ENCODE measurements around the gene TRIO.

Gene TRIO

GRCh38 chr5:14226554-14226953 is 83.4 kb downstream of the TRIO start:
- DNase-seq (ENCODE audit: low spot score), result no peak

DNA sequence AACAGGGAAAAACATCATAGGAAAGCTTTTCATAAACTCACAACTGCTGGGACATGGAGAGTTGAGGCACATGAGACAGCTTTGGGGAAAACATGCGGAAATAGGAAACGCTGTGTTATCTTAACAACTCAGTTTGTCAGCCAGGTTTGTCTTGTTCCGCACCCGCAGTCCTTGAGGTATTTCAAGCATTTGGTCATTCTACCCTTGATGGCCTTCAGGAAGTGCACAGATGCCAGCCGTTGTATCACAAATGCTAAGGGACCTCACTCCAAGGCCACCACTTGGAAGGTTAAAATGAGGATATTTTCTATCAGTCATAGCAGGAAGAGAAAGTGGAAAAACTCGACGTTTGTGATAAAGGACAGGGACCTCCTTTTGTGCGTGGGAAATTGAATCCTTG is 83.8 kb downstream of the TRIO start:
- DNase-seq (ENCODE audit: low spot score), result no peak

DNA sequence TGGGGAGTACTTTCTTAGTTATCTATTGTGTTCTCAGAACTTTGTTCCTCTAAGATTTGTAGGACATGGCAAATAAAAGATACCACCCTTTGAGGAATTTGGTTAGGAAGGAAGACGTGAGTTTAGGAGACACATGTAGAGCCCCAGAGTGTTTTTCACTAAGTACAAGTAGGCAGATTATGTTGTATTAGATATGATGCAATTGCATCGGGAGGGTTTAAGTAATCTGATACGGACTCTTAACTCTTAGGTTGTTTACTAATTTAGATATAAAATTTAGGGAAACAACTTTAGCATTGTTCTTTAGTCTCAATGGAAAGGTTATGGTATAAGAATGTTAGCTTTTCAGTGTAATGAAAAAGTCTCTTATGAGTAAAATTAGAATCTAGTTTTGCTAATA is 84.4 kb downstream of the TRIO start:
- DNase-seq (ENCODE audit: low spot score), result no peak

- no peak for DNase-seq (ENCODE audit: low spot score)
Observed at GRCh38 chr5:14228219-14228618, 85.1 kb downstream of the TRIO start.

- DNase-seq (ENCODE audit: low spot score), result no peak
Observed at GRCh38 chr5:14229181-14229580, 86.0 kb downstream of the TRIO start.

DNA sequence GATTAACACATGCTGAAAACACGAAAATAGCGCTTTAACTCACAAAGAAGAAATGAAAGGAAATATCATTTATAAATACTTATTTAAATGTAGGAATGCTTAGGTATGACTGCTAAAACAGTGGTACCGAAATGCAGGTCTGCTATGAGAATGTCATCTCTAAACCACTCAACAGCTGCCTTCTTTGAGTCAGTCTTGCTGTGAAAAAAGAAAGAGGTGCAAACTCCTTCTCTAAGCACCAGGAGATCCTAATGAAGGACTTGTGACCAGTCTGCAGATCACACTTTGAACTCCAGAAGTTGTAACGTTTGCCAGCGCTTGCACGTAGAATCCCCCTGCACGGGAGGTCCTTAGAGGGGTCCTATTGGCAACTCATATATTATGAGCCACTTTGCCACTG is 86.6 kb downstream of the TRIO start:
- no peak for DNase-seq (ENCODE audit: low spot score)

- DNase-seq (ENCODE audit: low spot score), result no peak
Observed at GRCh38 chr5:14231156-14231555, 88.0 kb downstream of the TRIO start.

DNA sequence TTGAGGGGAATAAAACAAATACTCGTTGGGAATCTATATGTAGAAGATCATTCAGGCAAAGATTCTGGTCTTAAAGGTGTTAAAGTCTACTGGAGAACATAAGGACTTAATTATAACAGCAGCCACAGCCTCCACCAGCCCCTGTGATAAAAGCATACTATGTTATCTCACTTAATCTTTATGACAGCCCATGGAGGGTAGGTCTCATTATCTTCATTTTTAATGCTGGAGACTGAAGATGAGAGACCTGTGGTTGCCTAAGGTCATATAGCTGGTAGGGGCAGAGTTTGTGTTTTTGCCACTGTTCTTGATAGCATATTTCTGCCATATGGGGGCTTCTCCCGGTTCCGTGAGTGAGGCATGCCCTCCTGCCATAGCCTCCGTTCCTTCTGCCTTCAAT is 88.7 kb downstream of the TRIO start:
- no peak for DNase-seq (ENCODE audit: low spot score)

DNA sequence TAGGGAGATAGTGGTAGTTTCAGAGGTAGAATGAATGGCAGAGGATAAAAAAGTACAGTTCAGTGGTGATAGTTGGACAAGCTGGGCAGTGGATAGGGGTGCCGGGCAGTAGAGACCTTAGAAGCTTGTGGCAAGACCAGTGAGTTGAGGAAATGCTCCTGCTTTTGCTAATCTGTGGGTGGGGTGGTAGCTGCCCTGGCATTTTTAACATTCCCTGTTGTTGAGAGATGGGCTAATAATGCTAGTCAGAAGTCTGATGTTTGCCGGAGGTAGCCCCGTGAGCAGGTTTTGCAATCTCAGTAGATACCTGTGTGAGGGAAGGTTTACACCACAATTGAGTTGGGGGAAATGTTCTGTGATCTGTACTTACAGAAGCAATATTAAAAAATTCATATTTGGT is 91.1 kb downstream of the TRIO start:
- peak; percentile 11 for DNase-seq (ENCODE audit: low spot score)

DNA sequence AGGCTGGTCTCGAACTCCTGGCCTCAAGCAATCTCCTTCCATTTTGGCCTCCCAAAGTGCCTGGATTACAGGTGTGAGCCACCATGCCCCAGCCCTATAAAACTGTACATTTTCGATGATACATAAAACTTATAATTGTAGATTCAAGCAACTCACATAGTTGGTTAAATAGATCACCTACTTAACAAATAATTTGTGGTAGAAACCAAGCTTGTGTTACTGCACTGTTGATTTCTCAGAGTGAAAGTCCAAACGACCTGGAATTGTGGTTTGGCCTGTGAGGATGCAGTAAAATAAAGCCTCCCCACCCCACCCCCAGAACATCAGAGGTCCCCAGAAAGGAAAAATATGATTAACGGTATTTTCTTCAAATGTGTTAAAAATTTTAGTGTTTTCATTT is 92.7 kb downstream of the TRIO start:
- DNase-seq (ENCODE audit: low spot score), result no peak

DNA sequence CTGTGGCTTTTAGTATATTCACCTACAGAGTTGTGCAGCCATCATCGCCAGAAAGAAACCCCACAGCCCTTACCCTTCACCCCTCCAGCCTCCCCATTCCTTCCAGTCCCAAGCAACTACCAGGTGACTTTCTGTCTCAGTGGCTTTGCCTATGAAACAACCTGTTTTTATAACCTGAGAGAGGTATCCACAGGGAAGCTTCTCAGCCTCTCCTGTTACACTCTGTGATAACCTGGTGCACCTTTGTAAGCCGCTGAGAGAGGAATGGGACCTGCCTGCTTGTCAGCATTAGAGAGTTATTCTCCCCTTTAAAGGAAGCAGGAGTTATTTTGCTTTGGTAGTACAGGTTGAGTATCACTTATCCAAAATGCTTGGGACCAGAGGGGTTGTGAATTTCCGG is 93.6 kb downstream of the TRIO start:
- no peak for DNase-seq (ENCODE audit: low spot score)

GRCh38 chr5:14237317-14238086 is 94.4 kb downstream of the TRIO start:
- no peak for DNase-seq (ENCODE audit: low spot score)

- no peak for DNase-seq (ENCODE audit: low spot score)
Observed at GRCh38 chr5:14238272-14238671, 95.1 kb downstream of the TRIO start.

DNA sequence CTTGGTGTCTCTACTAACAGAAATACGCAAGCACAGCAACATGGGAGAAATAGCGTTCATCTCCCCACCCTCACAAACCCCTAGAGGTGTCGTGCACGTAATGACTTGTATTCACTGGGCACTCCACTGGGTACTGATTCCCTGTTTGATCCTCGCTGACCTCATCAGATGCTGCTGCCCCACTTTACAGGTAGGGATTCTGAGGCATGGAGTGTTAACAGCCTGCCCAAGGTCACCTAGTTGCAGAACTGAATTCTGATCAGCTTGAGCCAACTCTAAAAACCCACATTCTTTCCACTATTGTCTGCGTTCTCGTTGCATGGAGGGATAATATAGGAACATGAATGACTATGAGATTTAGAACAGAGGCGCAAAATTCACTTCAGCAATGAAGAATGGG is 96.3 kb downstream of the TRIO start:
- DNase-seq (ENCODE audit: low spot score), result no peak

DNA sequence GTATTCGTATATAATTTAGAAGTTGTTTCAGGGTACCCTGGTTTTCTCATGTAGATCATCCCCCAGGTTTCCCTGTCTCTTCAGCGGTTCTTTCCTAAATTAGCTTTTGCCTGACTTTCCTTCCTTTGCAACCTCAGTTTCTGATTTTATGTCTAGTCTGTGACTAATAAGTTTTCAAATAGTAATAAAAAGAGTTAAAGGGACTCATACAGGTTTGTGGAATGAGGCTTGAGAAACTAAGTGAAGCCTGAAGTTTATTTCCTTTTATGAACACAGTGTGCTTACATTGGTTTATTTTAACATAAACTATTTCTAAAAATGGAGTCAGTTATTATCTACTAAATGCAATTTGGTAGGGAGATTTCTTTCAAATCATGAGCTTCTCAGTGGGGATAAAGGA is 96.8 kb downstream of the TRIO start:
- DNase-seq (ENCODE audit: low spot score), result no peak

DNA sequence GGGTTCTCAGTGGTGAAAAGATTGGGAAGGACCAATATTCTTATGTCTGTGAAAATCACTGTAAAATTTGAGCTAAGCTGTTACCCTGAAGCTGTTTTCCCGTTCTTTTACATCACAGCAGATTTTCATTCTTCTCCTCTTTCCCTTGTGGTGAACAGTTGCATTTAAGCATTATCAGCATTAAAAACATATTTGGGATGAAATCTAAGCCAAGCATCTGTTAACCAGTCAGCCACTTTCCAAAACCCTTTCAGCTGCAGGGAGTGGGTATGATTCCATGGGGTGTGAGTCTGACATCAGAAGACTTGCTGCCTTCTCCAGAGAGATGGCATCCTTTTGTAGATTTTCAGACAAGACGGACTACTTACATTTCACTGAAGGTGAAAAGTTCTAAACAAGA is 97.2 kb downstream of the TRIO start:
- DNase-seq (ENCODE audit: low spot score), result no peak

- no peak for DNase-seq (ENCODE audit: low spot score)
Observed at GRCh38 chr5:14241141-14241540, 98.0 kb downstream of the TRIO start.

- no peak for DNase-seq (ENCODE audit: low spot score)
Observed at GRCh38 chr5:14242447-14242846, 99.3 kb downstream of the TRIO start.

- DNase-seq (ENCODE audit: low spot score), result no peak
Observed at GRCh38 chr5:14242871-14243383, 99.8 kb downstream of the TRIO start.

DNA sequence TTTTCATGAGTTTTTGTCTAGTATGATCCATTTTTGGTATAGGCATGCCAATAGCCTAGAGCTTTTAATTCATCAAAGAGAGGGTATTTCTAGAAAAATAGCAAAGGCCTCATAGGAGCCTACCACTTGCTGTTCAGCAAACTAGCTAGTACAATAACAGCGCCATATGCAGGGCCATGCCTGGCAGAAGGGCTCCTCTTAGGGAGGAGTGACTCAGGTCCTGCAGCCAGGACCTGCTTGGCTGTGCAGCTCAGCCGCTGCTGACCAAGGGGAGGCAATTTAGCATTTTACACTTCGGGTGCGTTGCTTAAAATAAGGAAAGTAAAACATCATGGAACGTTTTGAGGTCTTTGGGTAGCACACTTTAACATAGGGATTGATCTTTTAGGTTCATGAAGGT is 100.6 kb downstream of the TRIO start:
- DNase-seq (ENCODE audit: low spot score), result no peak

- DNase-seq (ENCODE audit: low spot score), result no peak
Observed at GRCh38 chr5:14244721-14245120, 101.6 kb downstream of the TRIO start.

GRCh38 chr5:14245132-14245925 is 102.2 kb downstream of the TRIO start:
- DNase-seq (ENCODE audit: low spot score), result no peak

GRCh38 chr5:14246350-14247053 is 103.4 kb downstream of the TRIO start:
- DNase-seq (ENCODE audit: low spot score), result no peak

Data from LoVo (cell line).